ENCODE data around the gene AP2B1. TPM values are rescaled to one million over a fixed set of nuclear protein-coding genes. Genes with fewer than 3 reads are reported as not detected.

The AP2B1 gene
- total RNA-seq, 1 experiment from 2014 or later, result 198 TPM

DNA sequence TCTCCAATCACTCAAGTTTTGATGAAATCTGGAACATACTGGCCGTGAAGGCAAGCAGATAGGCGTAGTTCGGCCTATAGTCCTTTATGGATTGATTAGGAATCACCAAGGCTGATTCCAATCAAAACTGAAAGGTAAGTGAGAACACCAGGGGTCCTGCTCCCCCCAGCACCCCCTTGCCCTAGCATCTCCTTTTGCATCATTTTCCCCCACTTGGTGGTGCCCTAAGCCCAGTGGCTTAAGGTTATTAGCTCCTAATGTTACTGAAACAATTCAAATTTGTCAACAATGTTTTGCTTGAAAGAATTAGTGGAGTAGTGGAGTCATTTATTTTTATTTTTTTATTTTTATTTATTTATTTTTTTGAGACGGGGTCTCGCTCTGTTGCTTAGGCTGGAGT lies 31.4 kb upstream of the AP2B1 start:
- Histone ChIP-seq H3K27ac (ENCODE audit: low read depth, low read length) (no peak overlapping the region), H3K79me2 (ENCODE audit: insufficient read depth, low read length) (no peaks in the 10 kb centered on the region), H3K36me3 (ENCODE audit: control insufficient read depth in 1 of 2, insufficient read depth in 2 of 2, low read length in 2 of 2) (no peaks in the 10 kb centered on the region), H3K27me3 (ENCODE audit: insufficient read depth, low read length) (peaks cover 20% of the 10 kb centered on the region), H3K4me1 (ENCODE audit: control insufficient read depth in 1 of 2, insufficient read depth in 2 of 2, low read length in 2 of 2) (no peaks in the 10 kb centered on the region), H2AFZ (ENCODE audit: low read depth, low read length, poor library complexity, severe bottlenecking) (no peak overlapping the region), H3K4me3 (replicated peaks in 1 of 2; ENCODE audit: low read depth in 1 of 2, low read length in 2 of 2) (no peak overlapping the region), H3K9me3 (ENCODE audit: control insufficient read depth in 1 of 2, insufficient read depth in 1 of 2, low read depth in 1 of 2, low read length in 2 of 2) (no peaks in the 10 kb centered on the region), H3K4me2 (ENCODE audit: low read length) (no peak overlapping the region), H3K9me2 (ENCODE audit: insufficient read depth) (no peaks in the 10 kb centered on the region), H3K9ac (ENCODE audit: low read length) (no peak overlapping the region), H4K20me1 (ENCODE audit: insufficient read depth) (no peaks in the 10 kb centered on the region)
- BruUV-seq (replicated peaks), result no TSS peak
- ChIA-PET CTCF (interaction anchor here (1.2 to 1.4 kb wide), 3 partner anchors 18 to 208 kb away, joined by 3 to 6 read pairs (median 4); partner anchors contain the start of gene SLFN12L), RAD21 (ENCODE audit: low non-redundant PET in 1 of 2, low total read pairs in 2 of 2, uncharacterized antibody in 2 of 2, unreplicated experiment in 2 of 2) (interaction anchor here in 1 of 2 experiments (1.4 kb wide), 1 partner anchor 191 kb away, joined by 5 read pairs; no protein-coding TSS in a partner anchor), POLR2A (no interaction called here)
- intact Hi-C loops (cut with micrococcal nuclease), result loop anchor here (1.0 kb wide), 1 partner anchor 192 kb away; no protein-coding TSS in a partner anchor
- TF ChIP-seq CEBPB (IDR thresholded peaks at IDR 0.05; ENCODE audit: low read depth) (no peak), RAD21 (IDR thresholded peaks at IDR 0.05; ENCODE audit: low read depth) (peak; percentile 43)
- TF ChIP-seq, protein P1, sequence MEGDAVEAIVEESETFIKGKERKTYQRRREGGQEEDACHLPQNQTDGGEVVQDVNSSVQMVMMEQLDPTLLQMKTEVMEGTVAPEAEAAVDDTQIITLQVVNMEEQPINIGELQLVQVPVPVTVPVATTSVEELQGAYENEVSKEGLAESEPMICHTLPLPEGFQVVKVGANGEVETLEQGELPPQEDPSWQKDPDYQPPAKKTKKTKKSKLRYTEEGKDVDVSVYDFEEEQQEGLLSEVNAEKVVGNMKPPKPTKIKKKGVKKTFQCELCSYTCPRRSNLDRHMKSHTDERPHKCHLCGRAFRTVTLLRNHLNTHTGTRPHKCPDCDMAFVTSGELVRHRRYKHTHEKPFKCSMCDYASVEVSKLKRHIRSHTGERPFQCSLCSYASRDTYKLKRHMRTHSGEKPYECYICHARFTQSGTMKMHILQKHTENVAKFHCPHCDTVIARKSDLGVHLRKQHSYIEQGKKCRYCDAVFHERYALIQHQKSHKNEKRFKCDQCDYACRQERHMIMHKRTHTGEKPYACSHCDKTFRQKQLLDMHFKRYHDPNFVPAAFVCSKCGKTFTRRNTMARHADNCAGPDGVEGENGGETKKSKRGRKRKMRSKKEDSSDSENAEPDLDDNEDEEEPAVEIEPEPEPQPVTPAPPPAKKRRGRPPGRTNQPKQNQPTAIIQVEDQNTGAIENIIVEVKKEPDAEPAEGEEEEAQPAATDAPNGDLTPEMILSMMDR (IDR thresholded peaks at IDR 0.05 in 2 of 3, conservative IDR thresholded peaks at IDR 0.05 in 1 of 3; ENCODE audit: borderline replicate concordance in 1 of 3, insufficient read depth in 1 of 3, low read depth in 2 of 3, low read length in 2 of 3), result peak; percentile 24 to 36 (median 31); a peak in 4 of 6 replicates
- DNase-seq (ENCODE audit: low read depth, low spot score) (no peak), ATAC-seq (no peak)

DNA sequence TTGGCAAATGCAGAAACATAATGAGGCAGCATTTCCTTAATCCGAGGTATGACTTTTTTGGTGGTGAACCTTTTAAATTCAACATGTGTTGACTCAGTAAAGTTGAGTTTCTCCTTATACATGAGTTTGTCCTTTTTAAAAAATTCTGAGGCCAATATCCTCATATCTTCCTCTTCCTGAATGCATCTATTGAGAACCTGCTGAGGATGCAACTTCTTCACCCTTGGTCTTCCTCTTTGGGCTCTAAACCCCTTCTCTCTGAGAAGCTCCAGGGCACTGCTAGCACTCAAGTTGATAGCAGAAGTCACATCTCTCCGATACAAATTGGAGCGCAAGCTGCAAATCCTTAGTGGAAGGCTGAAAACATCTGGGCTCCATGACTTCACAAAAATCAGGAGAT lies 29.8 kb upstream of the AP2B1 start:
- intact Hi-C loops (cut with micrococcal nuclease), result no loop called here
- Histone ChIP-seq H3K4me1 (ENCODE audit: control insufficient read depth in 1 of 2, insufficient read depth in 2 of 2, low read length in 2 of 2) (no peaks in the 10 kb centered on the region), H3K27ac (ENCODE audit: low read depth, low read length) (no peak overlapping the region), H3K79me2 (ENCODE audit: insufficient read depth, low read length) (no peaks in the 10 kb centered on the region), H3K9ac (ENCODE audit: low read length) (no peak overlapping the region), H3K9me2 (ENCODE audit: insufficient read depth) (no peaks in the 10 kb centered on the region), H3K36me3 (ENCODE audit: control insufficient read depth in 1 of 2, insufficient read depth in 2 of 2, low read length in 2 of 2) (no peaks in the 10 kb centered on the region), H4K20me1 (ENCODE audit: insufficient read depth) (no peaks in the 10 kb centered on the region), H3K4me3 (replicated peaks in 1 of 2; ENCODE audit: low read depth in 1 of 2, low read length in 2 of 2) (no peak overlapping the region), H3K27me3 (ENCODE audit: insufficient read depth, low read length) (peaks cover 20% of the 10 kb centered on the region), H3K4me2 (ENCODE audit: low read length) (no peak overlapping the region), H3K9me3 (ENCODE audit: control insufficient read depth in 1 of 2, insufficient read depth in 1 of 2, low read depth in 1 of 2, low read length in 2 of 2) (no peaks in the 10 kb centered on the region), H2AFZ (ENCODE audit: low read depth, low read length, poor library complexity, severe bottlenecking) (no peak overlapping the region)
- TF ChIP-seq POLR2A (IDR thresholded peaks at IDR 0.05; ENCODE audit: borderline replicate concordance, extremely low read depth, insufficient read depth, insufficient read length) (no peak), RAD21 (IDR thresholded peaks at IDR 0.05; ENCODE audit: low read depth) (no peak), ZFX (IDR thresholded peaks at IDR 0.05) (no peak), YY1 (IDR thresholded peaks at IDR 0.05; ENCODE audit: extremely low read depth, insufficient replicate concordance, low read depth, low read length) (no peak), POLR2AphosphoS5 (IDR thresholded peaks at IDR 0.05; ENCODE audit: low read depth, low read length) (no peak), CEBPB (IDR thresholded peaks at IDR 0.05; ENCODE audit: low read depth) (no peak), JUND (IDR thresholded peaks at IDR 0.05) (no peak), CBX3 (IDR thresholded peaks at IDR 0.05; ENCODE audit: low read depth) (no peak), EZH2 (IDR thresholded peaks at IDR 0.05) (no peak), SP1 (IDR thresholded peaks at IDR 0.05; ENCODE audit: low read depth) (no peak), ZNF274 (IDR thresholded peaks at IDR 0.05; ENCODE audit: low read depth, low read length) (no peak), SRF (IDR thresholded peaks at IDR 0.05; ENCODE audit: low read depth) (no peak)
- TF ChIP-seq, protein P1 (IDR thresholded peaks at IDR 0.05 in 2 of 3, conservative IDR thresholded peaks at IDR 0.05 in 1 of 3; ENCODE audit: borderline replicate concordance in 1 of 3, insufficient read depth in 1 of 3, low read depth in 2 of 3, low read length in 2 of 3), result no peak
- RAD21 ChIA-PET (ENCODE audit: low non-redundant PET in 1 of 2, low total read pairs in 2 of 2, uncharacterized antibody in 2 of 2, unreplicated experiment in 2 of 2), result no interaction called here
- DNase-seq (ENCODE audit: low read depth, low spot score) (no peak), ATAC-seq (no peak)
- no TSS peak for BruUV-seq (replicated peaks)
- POLR2A ChIA-PET, result no interaction called here
- CTCF ChIA-PET, result no interaction called here
